NK-92 (cell line): Measurements from ENCODE around the gene BTF3.
"Not testable (repeated sequence)": the region's sequence is repeated elsewhere in the genome, so short reads cannot be mapped to it uniquely, and the experiment has no call there.

ENCODE experiments used
- DNase-seq: peaks from one replicate; lab custom pipeline; 2025; ENCODE audit not compliant: unreplicated experiment; lab: John Stamatoyannopoulos, UW

Gene BTF3

DNA sequence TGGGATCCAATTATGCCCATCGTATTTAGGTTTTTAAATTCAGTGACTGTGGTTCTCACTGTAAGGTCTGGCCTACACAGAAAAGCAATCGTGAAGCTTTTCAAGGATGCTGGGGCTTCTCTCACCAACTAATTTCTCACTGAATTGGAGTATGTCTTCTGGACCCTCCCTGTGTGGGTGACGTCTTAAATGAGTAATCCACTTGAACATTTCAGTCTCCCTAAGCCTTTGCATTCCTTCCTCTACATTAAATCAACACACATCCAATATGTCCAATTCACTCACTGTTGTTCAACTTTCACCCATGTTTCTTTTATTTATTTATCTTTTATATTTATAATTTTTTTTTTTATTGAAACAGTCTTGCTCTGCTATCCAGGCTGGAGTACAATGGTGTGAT lies 12.5 kb upstream of the BTF3 start:
- no peak for DNase-seq

DNA sequence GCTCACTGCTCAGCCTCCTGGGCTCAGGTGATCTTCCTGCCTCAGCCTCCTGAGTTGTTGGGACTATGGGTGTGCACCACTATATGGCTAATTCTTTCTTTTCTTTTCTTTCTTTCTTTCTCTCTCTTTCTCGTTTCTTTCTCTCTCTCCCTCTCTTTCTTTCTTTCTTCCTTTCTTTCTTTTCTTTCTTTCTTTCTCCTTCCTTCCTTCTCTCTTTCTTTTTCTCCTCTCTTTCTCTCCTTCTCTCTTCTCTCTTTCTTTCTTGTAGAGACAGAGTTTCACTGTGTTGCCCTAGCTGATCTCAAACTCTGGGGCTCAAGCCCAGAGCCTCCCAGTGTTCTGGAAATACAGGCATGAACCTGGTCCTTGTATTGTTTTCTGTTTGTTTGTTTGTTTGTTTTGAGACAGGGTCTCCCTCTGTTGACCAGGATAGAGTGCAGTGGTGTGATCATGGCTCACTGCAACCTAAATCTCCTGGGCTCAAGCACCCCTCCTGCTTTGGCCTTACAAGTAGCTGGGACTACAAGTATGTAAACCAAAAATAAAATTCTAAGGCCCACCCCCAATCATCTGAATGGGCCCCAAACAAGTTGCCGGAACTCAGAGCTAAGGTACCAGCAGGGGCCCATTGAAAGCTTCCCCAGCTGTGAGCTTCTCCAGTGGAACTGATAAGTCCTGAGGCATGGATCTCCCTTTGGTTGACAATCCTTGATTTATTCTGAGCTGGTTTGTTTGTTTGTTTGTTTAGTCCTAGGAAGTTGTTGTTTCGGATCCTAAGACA lies 11.9 kb upstream of the BTF3 start:
- no peak for DNase-seq

DNA sequence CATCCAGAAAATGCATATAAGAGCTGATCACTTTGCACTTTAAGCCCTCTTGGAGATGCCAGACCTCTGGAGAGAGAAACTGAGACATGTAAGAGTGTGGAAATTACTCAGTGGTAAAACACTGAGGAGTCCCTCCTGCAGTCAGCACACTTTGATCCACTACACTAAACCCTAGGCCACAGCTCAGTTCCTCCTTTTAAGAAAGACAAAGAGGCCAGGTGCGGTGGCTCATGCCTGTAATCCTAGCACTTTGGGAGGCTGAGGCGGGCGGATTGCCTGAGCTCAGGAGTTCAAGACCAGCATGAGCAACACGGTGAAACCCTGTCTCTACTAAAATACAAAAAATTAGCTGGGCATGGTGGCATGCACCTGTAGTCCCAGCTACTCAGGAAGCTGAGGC lies 11.0 kb upstream of the BTF3 start:
- not testable (repeated sequence) for DNase-seq

DNA sequence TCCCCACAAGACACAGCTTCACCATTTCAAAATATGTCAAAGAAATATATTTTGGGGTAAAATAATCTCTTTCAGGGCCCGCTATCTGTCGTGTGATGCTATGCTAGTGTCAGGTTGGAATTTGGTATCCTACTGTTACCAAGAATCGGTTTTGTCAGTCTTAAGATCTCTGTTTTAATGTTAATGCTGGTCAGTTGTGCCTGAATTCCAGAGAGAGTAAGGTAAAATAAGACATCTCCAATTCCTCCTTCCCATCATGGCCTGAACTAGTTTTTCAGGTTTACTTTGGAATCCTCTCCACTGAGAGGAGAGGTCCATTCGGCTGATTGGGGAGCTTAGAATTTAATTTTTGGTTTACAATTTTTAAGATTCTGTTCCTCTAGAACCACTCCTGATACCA lies 10.4 kb upstream of the BTF3 start:
- DNase-seq, result no peak

DNA sequence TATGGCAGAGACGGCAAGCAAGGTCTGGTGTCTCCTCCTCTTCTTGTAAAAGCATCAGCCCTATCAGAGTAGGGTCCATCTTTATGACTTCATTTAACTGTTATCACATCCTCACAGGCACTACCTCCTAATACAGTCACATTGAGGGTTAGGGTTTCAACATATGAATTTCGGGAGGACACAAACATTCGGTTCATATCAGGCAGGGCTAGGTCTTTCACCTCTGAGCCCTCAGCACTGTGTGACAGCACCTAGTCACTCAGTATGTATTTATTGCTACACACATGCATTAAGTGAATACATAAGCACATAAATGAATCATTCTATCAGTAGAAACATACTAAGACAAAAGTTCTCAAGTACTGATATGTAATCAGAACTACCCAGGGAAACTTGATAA lies 9.4 kb upstream of the BTF3 start:
- DNase-seq, result no peak

GRCh38 chr5:73490088-73490487 lies 8.2 kb upstream of the BTF3 start:
- DNase-seq, result no peak

DNA sequence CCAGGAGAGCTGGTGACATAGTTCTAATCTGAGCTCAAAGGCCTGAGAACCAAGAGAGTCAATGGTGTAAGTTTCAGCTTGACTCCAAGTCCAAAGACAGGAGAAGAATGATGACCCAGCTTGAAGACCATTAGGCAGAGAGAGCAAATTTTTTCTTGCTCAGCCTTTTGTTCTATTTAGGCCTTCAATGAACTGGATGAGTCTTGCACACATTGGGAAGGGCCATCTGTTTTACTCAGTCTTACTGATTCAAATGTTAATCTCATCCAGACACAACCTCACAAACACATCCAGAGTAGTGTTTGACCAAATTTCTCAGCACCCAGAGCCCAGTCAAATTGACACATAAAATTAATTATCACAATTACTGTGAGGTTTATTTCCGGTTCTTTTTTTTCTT lies 7.1 kb upstream of the BTF3 start:
- no peak for DNase-seq

DNA sequence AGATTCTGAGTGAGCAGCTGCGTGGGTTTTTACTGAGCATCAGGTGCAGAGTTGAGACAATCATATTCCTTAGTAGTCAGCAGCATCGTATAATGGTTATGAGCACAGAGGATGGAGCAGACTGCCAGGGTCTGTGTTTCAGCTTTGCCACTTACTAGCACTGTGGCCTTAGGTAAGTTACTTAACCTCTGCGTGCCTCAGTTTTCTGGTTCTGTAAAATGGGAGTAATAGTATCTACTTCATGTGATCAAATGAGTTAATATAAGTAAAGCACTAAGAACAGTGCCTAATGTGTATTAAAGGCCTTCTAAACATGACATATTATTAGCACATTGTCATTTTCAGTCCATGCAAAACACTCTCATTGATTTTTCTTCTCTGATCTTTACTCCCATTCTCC lies 4.8 kb upstream of the BTF3 start:
- no peak for DNase-seq

DNA sequence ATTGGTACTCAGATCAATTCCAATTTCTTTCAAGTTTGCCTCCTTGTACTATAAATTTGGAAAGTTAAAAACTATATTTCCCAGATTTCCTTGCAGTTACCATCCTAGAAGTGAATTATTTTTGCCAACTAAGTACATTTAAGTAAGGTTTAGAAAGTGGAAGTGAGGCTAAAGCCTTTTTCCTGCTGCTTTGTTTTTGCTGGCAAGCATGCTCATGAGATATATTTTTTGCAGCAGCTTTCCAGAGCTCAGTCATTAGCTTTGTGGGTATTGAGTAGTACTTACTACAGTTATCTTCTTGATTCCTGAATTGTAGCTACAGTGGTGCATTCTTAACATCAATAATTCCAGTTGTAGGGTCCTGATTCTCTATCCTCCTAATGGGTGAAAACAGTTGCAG lies 3.5 kb upstream of the BTF3 start:
- no peak for DNase-seq

DNA sequence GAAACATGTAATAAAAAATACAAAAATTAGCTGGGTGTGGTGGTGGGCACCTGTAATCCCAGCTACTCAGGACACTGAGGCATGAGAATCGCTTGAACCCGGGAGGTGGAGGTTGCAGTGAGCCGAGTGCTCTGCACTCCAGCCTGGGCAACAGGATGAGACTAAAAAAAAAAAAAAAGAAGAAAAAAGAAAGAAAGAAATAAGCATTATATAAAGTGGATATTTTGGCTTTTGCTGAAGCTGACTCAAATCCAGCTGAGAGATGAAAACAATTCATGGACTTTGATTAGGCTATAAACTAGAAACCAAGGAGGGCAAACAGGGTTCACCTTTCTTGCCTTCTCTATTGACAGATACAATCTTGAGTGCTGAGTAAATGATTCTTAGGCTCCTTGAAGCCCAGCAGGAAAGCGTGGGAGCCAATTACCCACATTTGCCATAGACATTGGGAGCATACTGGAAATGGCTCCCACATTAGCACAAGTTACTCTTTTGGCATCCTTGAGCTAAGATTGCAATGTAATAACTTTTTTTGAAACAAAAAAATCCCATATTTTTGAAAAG lies 2.4 kb upstream of the BTF3 start:
- no peak for DNase-seq

- no peak for DNase-seq
Observed at GRCh38 chr5:73496984-73497457, 1.2 kb upstream of the BTF3 start.

GRCh38 chr5:73497497-73498056 lies 665 bp upstream of the BTF3 start:
- DNase-seq, result no peak

DNA sequence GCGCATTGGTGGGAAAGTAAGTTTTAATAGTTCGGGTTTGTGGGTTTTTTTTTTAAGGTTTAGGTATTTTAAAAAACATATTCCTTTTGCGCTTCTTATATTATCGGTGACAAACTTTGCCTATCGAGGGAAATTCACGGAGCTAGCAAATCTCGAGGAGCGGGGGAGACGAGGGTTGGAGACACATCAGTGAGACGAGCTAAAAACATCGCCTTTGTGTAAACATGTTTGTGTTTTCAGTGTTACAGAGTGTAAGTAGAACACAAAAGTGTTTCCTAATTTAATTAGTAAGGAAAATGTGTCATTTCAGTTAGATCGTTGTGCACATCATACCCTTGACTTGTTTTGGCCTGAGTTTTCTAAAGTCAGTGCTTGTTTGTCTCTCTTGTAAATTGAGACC lies 945 bp downstream of the BTF3 start:
- DNase-seq, result no peak

DNA sequence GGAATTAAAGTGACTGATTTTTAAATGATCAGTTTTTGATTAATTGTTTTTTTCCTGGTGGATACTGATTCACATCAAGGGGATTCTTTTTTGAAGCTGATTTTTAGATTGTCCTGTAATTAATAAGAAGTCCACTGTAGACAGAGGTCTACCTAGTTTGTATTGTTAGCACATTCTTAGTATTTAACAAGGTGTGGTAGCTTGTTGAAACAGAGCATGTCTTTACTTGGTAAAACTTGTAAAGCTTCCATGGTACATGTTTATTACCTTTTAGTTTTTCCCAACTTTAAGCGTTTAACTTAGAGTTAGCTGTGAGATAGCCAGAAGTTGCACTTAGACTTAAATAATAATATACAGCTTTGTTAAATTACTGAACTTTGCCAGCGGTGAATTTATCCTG lies 1.5 kb downstream of the BTF3 start:
- DNase-seq, result no peak

DNA sequence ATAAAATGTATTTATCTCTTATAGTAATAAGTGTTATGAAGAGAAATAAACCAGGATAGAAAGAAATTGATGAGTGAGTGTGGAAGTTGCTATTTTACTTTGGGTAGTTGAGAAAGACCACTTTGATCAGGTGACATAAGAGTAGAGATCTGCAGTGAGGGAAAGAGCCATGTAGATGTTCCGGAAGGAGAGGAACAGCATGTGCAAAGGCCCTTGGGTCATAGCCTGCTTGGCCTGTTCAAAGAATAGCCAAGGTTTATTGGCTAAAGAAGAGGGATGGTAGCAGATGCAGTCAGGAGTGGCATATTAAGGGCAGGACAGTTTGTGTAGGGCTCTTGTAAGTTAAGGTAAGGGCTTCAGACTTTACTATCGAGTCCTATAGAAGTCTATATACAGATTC lies 3.2 kb downstream of the BTF3 start:
- DNase-seq, result no peak

DNA sequence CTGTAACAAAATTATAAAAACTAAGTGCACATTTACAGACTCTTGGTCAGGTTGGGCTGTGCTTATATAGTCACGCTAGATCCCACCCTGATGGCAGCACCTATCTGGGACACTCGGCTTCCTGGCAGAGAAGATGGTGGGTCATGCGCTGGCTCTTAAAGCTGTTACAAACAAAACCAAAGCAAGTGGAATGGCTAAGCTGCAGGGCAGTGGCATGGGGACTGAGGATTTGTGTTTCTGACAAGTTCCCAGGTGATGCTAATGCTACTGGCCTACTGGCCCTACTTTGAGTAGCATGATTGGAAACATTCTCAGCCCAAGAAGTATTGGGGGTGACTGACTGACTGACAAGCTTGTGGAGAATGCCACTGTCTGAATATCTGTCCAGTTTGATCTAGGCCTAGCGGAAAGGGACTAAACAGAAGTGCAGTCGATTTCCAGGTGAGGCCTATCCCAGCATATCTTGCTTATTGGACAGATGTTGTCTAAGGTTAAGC lies 8.3 kb downstream of the BTF3 start:
- DNase-seq, result no peak

- DNase-seq, result no peak
Observed at GRCh38 chr5:73507062-73507461, 8.8 kb downstream of the BTF3 start.

DNA sequence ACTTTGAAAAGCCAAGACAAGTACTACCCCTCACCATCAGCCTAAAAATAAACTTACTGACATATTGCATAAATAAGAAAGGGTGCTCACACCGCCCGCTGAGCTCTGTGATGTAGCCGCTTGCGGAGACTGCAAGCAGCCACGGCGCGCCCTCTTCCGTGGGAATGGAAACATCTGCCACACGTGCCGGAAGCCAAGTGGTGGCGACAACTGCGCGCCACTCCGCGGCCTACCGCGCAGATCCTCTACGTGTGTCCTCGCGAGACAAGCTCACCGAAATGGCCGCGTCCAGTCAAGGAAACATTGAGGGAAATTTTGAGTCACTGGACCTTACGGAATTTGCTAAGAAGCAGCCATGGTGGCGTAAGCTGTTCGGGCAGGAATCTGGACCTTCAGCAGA lies 10.3 kb downstream of the BTF3 start:
- not testable (repeated sequence) for DNase-seq

- DNase-seq, result no peak
Observed at GRCh38 chr5:73513996-73514395, 15.8 kb downstream of the BTF3 start.

DNA sequence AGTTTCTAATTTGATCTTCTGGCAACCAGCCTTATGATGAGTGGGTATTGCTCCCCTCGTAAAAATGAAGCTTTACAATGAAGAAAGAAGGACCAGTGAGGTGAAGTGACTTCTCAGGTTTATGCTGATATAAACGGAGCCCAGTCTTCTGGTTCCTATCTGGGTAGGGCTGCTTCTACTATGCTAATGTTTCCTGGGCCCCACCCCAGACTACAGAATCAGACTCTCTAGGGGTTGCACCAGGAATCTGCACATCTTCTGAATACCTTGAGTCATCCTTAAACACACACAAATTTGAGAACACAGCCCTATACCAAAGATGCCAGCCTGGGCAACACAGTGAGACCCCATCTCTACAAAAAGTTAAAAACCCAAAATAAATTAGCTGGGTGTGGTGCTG lies 16.2 kb downstream of the BTF3 start:
- DNase-seq, result no peak

- DNase-seq, result no peak
Observed at GRCh38 chr5:73515232-73515631, 17.0 kb downstream of the BTF3 start.

DNA sequence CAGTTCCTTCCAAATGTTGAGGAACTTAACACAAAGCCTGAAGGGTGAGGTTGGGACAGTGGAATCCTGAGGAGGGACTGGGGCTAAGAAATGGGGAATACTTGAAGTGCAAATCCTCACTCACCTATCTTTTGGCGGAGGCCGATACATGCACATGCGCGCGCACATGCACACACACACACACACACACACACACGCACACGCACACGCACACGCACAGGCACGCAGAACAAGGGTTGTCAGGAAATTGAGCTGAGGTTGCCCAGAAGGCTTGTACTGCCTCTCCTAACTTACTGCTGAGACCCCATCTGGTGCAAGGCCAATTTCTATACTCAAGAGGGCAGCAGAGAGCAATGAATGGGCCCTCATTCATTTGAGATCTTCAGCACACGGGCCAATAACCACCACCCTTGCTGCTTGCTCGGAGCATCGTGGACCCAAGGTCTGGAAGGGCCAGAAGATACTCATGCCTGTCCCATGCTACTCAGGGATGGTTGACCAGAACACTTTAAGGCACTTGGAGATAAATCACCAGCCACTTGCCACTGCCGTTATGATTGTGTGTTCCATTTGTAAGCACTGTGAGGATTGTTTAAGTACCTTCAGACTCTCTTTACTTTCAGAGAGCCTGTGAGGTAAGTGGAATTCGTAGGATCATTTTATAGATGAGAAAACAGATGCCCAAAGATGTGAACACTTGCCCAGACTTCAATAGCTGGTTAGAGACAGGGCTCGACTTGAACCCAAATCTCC lies 21.5 kb downstream of the BTF3 start:
- DNase-seq, result no peak
